OCI-LY3 (cell line): ENCODE results near the gene VPS13A.

Experiments
- EZH2phosphoT487 ChIP-seq: fragments of 200-600 bp; shearing (Covaris generic); IDR thresholded peaks from 2 replicates; pipeline ENCODE4 v1.6.1; 2018; ENCODE audit warnings: antibody characterized with exemption, mixed run types, low read depth
- TF ChIP-seq, protein P1 (sequence below): fragments of 200-600, 300-600 bp; sonication (generic); IDR thresholded peaks from 2 replicates; pipeline ENCODE4 v1.5.1; 2014; ENCODE audit warnings: antibody characterized with exemption, low read length, low read depth

DNA sequence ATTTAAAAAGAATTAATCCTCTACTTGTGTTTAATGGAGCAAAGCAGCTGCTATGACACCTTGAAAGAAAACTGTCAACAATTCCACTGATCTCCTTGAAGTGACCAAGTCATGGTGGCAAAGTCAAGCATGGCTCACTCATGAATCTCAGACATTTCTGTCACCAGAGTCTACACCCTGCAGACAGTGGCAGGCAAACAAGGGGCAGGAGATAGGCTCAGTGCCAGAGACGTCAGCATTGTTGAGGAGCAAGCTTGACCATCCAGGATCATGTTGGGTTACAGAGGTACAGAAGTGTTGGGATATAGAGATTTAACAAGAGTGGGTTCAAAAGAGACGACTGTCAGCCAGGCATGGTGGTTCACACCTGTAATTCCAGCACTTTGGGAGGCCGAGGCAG is 16.1 kb upstream of the VPS13A start:
- TF ChIP-seq, protein P1, sequence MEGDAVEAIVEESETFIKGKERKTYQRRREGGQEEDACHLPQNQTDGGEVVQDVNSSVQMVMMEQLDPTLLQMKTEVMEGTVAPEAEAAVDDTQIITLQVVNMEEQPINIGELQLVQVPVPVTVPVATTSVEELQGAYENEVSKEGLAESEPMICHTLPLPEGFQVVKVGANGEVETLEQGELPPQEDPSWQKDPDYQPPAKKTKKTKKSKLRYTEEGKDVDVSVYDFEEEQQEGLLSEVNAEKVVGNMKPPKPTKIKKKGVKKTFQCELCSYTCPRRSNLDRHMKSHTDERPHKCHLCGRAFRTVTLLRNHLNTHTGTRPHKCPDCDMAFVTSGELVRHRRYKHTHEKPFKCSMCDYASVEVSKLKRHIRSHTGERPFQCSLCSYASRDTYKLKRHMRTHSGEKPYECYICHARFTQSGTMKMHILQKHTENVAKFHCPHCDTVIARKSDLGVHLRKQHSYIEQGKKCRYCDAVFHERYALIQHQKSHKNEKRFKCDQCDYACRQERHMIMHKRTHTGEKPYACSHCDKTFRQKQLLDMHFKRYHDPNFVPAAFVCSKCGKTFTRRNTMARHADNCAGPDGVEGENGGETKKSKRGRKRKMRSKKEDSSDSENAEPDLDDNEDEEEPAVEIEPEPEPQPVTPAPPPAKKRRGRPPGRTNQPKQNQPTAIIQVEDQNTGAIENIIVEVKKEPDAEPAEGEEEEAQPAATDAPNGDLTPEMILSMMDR, result no peak
- TF ChIP-seq EZH2phosphoT487, result no peak
